HG03442 (cell line): ENCODE data around the gene SUN5.
"Not testable (repeated sequence)": the region's sequence is repeated elsewhere in the genome, so short reads cannot be mapped to it uniquely, and the experiment has no call there.

Experiments
- ATAC-seq: cut with Tn5 transposase; IDR thresholded peaks from one replicate; pipeline ENCODE4 v1.9.1; 2021; ENCODE audit warnings: mild to moderate bottlenecking, moderate library complexity; ENCODE audit not compliant: unreplicated experiment

SUN5 gene

GRCh38 chr20:33004141-33004751 lies at the start of gene SUN5:
TSS of gene SUN5 (minus strand) at chr20:33004433. CDS start at chr20:33004340, 93 bp downstream.
- no peak for ATAC-seq

GRCh38 chr20:33053291-33054106 lies 49.3 kb upstream of the SUN5 start, which contains the start of gene BPIFB3:
TSS of gene BPIFB3 (plus strand) at chr20:33053903. CDS start at chr20:33055436, 1,533 bp downstream.
- ATAC-seq = no peak

DNA sequence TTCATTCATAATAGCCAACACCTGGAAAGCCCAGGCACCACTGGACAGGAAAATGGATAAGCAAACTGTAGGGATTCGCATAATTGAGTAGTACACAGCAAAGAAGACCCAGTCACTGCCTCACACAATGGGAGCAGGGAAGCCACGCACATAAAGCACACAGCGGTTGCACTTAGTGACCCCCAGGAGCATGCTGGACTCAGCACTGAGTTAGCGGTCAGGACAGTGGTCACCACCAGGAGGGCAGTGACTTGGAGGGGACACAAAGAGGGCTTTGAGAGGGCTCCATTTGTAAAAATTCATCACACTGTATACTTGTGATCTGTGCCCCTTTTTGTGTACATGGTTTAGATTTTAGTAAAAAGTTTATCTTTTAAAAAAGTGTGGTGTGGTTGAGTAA lies 47.1 kb upstream of the SUN5 start:
- no peak for ATAC-seq

- no peak for ATAC-seq
Measured at GRCh38 chr20:33046412-33046811, 42.2 kb upstream of the SUN5 start.

DNA sequence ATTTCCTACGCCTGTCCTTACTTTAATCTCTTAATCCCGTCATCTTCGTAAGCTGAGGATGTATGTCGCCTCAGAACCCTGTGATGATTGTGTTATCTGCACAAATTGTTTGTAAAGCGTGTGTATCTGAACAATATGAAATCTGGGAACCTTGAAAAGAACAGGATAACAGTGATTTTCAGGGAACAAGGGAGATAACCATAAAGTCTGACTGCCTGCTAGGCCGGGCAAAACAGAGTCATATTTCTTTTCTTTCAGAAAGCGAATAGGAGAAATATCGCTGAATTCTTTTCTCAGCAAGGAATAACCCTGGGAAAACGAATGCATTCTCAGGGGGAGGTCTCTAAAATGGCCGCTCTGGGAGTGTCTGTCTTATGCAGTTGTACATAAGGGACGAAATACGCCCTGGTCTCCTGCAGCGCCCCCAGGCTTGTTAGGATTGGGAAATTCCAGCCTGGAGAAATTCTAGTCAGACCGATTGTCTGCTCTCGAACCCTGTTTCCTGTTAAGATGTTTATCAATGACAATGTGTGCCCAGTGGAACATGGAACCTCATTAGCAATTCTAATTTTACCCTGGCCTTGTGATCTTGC lies 41.0 kb upstream of the SUN5 start:
- not testable (repeated sequence) for ATAC-seq

DNA sequence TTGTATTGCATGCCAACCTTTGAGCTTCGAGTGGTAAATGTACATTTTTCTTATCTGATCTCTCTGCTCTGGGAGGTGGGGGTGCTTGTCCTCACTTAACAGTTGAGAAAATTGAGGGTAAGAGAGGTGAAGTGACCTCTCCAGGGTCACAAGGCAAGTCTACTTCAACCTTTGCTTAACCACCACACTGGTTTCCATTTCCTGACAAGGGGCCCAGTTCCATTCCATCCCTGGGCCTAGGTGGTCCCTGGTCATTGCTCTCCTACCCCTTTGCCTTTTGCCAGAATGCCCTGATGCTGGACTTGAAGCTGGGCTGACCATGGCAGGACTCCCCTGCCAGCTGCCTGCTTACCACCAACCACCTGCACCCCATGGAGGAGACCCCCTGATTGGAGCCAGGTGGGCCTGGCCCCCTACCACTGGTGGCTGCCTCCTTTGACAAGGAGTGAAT lies 39.5 kb upstream of the SUN5 start:
- ATAC-seq = no peak

- ATAC-seq = no peak
Measured at GRCh38 chr20:33042983-33043730, 38.9 kb upstream of the SUN5 start.

DNA sequence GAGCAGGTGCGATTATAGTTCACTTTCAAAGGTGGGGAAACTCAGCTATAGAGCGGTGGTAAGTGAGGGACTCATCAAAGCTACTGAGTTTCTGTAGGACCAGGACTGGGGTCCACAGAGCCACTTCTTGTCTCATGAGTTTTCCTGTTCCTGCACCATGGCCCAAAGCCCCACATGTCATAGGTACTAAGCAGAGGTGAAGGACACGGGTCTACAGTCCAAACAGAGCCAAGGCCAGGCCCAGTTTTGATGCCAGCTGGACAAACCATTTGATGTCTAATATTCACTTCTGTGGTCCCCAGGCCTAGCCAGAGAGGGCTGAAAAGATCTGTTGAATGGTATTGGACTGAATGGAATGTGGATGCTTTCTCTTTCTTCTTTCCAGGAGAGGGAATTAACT lies 38.2 kb upstream of the SUN5 start:
- no peak for ATAC-seq

- ATAC-seq = no peak
Measured at GRCh38 chr20:33038243-33038642, 34.0 kb upstream of the SUN5 start.

DNA sequence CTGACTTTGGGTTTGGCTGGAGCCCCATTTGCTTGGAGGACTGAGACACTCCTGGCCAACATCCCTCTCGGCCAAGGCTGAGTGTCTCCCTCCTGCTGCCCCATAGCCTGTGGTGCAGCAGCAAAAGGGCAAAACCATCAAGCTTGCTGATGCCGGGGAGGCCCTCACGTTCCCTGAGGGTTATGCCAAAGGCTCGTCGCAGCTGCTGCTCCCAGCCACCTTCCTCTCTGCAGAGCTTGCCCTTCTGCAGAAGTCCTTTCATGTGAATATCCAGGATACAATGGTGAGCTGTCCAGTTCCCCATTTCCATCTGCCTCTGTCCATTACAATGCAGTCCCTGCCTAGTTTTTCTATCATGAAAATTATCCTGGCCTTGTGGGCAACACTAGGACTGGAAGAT lies 33.2 kb upstream of the SUN5 start:
- no peak for ATAC-seq

DNA sequence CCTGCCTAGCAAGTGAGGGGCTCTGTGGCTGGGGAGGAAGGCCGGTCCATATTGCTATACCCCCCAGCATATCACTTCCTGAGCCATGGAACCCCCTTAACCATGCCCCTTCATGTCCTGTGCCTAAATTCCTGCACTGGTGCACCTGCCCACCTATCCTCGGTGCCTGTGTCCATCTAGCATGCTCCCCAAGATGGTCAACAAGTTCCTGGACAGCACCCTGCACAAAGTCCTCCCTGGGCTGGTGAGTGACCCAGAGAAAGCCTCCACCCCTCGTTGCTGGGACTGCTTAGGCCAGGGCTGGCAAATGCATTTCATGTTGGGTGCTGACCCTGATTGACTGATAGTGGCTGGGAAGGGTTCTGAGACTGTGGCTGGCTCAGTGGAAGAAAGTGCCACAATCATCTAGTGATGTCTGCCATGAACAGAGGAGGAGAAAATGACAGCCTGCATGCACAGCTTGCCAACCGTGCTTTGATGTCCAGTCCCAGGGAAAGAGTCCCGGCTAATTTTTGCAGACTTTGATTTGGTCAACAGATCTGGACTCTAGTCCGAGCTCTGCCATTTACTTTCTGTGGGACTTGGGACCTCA lies 30.8 kb upstream of the SUN5 start:
- ATAC-seq = no peak

DNA sequence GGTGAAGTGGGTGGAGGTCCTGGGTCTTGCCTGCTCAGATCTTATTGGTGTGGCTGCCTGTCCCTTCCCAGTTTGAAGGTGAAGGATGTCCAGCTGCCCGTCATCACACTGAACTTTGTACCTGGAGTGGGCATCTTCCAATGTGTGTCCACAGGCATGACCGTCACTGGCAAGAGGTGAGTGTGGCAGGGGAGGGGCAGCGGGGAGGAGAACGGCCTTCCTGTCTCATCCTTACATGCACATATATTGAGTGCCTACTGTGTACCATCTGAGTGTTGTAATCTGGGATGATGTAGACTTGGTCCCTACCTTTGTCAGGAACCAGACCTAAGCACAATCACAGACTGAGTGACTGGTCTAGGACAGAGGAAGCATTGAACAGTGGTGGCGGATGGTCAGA lies 29.9 kb upstream of the SUN5 start:
- no peak for ATAC-seq

- no peak for ATAC-seq
Measured at GRCh38 chr20:33033381-33033780, 29.1 kb upstream of the SUN5 start.

- ATAC-seq = no peak
Measured at GRCh38 chr20:33032555-33032954, 28.3 kb upstream of the SUN5 start.

DNA sequence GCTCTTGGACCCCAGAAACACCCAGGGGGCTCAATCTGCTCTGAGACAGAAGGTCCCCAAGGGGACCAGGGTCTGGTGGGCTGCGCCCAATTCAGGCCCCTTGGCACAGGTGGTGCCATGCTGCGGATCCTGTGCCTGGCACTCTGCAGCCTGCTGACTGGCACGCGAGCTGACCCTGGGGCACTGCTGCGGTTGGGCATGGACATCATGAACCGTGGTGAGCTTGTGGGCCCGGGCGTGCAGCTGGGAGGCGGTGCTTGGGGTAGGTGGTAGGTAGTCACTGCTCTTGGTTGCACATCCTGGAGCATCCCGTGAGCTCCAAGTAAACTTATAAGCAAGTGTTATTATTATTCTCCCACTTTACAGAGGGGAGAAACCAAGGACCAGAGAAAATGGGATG lies 27.3 kb upstream of the SUN5 start, which contains the start of gene BPIFB6:
Gene BPIFB6, plus strand, starts transcription at position 118 of the 400 bp plus-strand sequence. Its CDS starts 0 bp downstream, at position 118.
- ATAC-seq = no peak

DNA sequence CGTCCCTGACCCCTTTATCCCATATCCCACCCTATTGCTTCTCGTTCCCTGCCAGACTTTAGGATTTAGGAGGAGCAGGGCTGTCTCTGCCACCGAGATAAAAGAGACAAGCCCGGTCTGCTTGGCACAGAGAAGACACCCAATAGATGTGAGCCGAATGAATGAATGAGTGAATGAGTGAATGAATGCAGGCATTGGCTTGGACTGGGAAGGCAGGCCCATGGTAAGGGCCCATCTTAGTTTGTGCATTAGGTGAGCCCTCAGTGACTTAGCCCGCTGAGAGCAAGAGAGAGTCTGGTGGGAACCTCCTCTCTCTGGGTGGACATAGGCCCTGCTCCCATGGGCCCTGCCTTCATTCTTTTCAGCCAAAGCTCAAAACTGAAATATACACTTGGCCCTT lies 26.3 kb upstream of the SUN5 start:
- ATAC-seq = no peak

- no peak for ATAC-seq
Measured at GRCh38 chr20:33030076-33030475, 25.8 kb upstream of the SUN5 start.

- ATAC-seq = no peak
Measured at GRCh38 chr20:33028875-33029274, 24.6 kb upstream of the SUN5 start.

DNA sequence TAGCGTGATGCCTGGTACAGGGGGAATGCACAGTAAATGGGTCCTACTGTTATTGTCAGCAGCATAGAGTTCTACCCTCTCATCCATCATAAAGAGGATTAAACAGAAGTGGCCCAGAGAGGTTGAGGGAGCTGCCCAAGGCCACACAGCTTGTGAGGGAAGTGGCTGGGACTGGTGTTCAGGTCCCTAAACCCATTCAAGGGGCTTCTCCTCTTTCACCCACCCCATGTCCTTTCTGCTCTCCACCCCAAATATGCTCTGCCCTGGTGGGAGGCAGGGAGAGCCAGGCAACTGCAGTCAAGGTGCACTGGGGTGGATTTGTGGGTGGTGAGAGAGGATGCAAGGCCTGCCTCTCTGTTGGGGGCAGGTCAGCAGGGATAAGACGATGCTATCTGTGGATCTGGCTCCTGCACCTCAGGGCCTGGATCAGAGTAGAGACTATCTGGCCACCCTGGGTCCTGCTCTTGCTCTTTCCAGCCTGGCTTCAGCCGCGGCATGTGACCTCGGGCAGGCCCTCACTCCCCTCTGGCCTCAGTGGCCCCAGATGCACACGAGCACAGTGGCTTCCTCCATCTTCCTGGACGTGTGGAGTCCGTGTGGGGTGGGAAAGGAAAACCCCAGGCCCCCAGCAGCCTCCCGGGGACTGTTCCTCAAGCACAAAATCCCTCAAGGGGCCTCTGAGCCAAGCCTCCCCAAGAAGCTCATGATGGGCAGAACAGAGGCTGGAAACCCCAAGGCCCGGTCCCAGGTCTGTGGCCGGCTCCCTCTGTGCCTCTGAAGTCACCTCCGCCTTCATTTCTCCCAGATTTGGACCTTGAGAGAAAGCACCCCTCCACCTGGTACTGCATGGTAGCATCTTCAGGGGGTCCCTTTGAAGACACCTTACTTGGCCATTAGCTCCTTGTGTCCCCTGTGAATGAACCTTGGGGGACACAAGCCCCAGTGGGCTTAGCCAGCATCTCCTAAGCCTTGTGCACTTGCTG lies 23.8 kb upstream of the SUN5 start:
- no peak for ATAC-seq
